GM18909 (cell line): ENCODE measurements around the gene GABBR2.
A peak's percentile ranks its signal among the peaks of the same experiment; 100 is the strongest.

ENCODE experiments used
- ATAC-seq: cut with Tn5 transposase; IDR thresholded peaks from one replicate; pipeline ENCODE4 v1.9.1; 2021; ENCODE audit warnings: mild to moderate bottlenecking; ENCODE audit not compliant: unreplicated experiment, poor library complexity

GABBR2 gene

GRCh38 chr9:98575379-98576346 is 133.1 kb downstream of the GABBR2 start:
- peak; percentile 85 for ATAC-seq

- no peak for ATAC-seq
These were observed 134.9 kb downstream of the GABBR2 start for GRCh38 chr9:98573749-98574278.

- no peak for ATAC-seq
These were observed 135.9 kb downstream of the GABBR2 start for GRCh38 chr9:98572796-98573195.

- ATAC-seq: no peak
These were observed 136.6 kb downstream of the GABBR2 start for GRCh38 chr9:98572054-98572627.

GRCh38 chr9:98571643-98572042 is 137.1 kb downstream of the GABBR2 start:
- no peak for ATAC-seq

GRCh38 chr9:98570663-98571440 is 137.9 kb downstream of the GABBR2 start:
- ATAC-seq: no peak

- no peak for ATAC-seq
These were observed 138.7 kb downstream of the GABBR2 start for GRCh38 chr9:98570055-98570454.

GRCh38 chr9:98569491-98569890 is 139.2 kb downstream of the GABBR2 start:
- ATAC-seq: no peak

- no peak for ATAC-seq
These were observed 139.7 kb downstream of the GABBR2 start for GRCh38 chr9:98568909-98569469.

- no peak for ATAC-seq
These were observed 140.4 kb downstream of the GABBR2 start for GRCh38 chr9:98568234-98568908.

GRCh38 chr9:98567540-98568233 is 141.0 kb downstream of the GABBR2 start:
- no peak for ATAC-seq

GRCh38 chr9:98565152-98566135 is 143.3 kb downstream of the GABBR2 start:
- ATAC-seq: no peak

GRCh38 chr9:98564714-98565113 is 144.0 kb downstream of the GABBR2 start:
- no peak for ATAC-seq

- no peak for ATAC-seq
These were observed 144.7 kb downstream of the GABBR2 start for GRCh38 chr9:98563988-98564387.

- no peak for ATAC-seq
These were observed 145.4 kb downstream of the GABBR2 start for GRCh38 chr9:98563212-98563907.

GRCh38 chr9:98559561-98559960 is 149.2 kb downstream of the GABBR2 start:
- ATAC-seq: no peak

- ATAC-seq: no peak
These were observed 150.2 kb downstream of the GABBR2 start for GRCh38 chr9:98558575-98558974.
